Omental fat pad (tissue), 4 donors: ENCODE measurements around the gene PIK3CB. TPM values are rescaled to one million over a fixed set of nuclear protein-coding genes. Genes with fewer than 3 reads are reported as not detected.
"Not testable (repeated sequence)": the region's sequence is repeated elsewhere in the genome, so short reads cannot be mapped to it uniquely, and the experiment has no call there.

Experiments
- ATAC-seq: fragments of 150-250 bp; one replicate; pipeline ENCODE4 v1.9.1; 2016; ENCODE audit warnings: mild to moderate bottlenecking, moderate library complexity; ENCODE audit not compliant: low FRiP score
- DNase-seq: peaks from one replicate; pipeline ENCODE4 v3.0.0-alpha.2; 2019; ENCODE audit warnings: low spot score
- CTCF ChIP-seq, 3 donors: fragments of 450-650 bp; IDR thresholded peaks; one replicate each; pipeline ENCODE4 v1.5.1; 2016 to 2017; ENCODE audit warnings: antibody characterized with exemption in 3 of 3, mild to moderate bottlenecking in 3 of 3, moderate library complexity in 2 of 3
- total RNA-seq, 4 donors: library from RNA; depleted of rRNA; stranded (reverse); fragments of >200 nt; gene quantifications; one replicate each; pipeline ENCODE4 v1.1.0, GENCODE V29; 2016

The PIK3CB gene
- total RNA-seq, 4 donors from 2014 or later: 20.6 to 42.8 (median 22.4) TPM

- no peak for ATAC-seq
- TF ChIP-seq CTCF (IDR thresholded peaks at IDR 0.05): no peak
These were observed 144.7 kb downstream of the PIK3CB start for GRCh38 chr3:138690036-138690435.

GRCh38 chr3:138688871-138689299, 145.8 kb downstream of the PIK3CB start:
- TF ChIP-seq CTCF (IDR thresholded peaks at IDR 0.05): no peak
- no peak for ATAC-seq
- no peak for DNase-seq

More at GRCh38 chr3:138690036-138690435, 144.7 kb downstream of the PIK3CB start:
- DNase-seq: no peak

GRCh38 chr3:138687236-138687635, 147.5 kb downstream of the PIK3CB start:
- ATAC-seq (no peak), DNase-seq (no peak)

GRCh38 chr3:138686771-138687221, 147.9 kb downstream of the PIK3CB start:
- ATAC-seq (no peak), DNase-seq (no peak)
- no peak for TF ChIP-seq CTCF (IDR thresholded peaks at IDR 0.05)

More at GRCh38 chr3:138687236-138687635, 147.5 kb downstream of the PIK3CB start:
- no peak for TF ChIP-seq CTCF (IDR thresholded peaks at IDR 0.05)

- no peak for ATAC-seq
- no peak for DNase-seq
- TF ChIP-seq CTCF (IDR thresholded peaks at IDR 0.05): no peak
These were observed 150.3 kb downstream of the PIK3CB start for GRCh38 chr3:138684396-138684795.

GRCh38 chr3:138682648-138683047, 152.1 kb downstream of the PIK3CB start:
- no peak for DNase-seq
- no peak for TF ChIP-seq CTCF (IDR thresholded peaks at IDR 0.05)
- no peak for ATAC-seq

GRCh38 chr3:138681463-138682220, 153.1 kb downstream of the PIK3CB start:
- ATAC-seq: no peak
- no peak for TF ChIP-seq CTCF (IDR thresholded peaks at IDR 0.05)
- no peak for DNase-seq

- not testable (repeated sequence) for DNase-seq, ATAC-seq
These were observed 153.8 kb downstream of the PIK3CB start for GRCh38 chr3:138680974-138681373.
